B cell (primary cell): ENCODE results near the gene SELENOI. TPM values are rescaled to one million over a fixed set of nuclear protein-coding genes. Genes with fewer than 3 reads are reported as not detected.

ENCODE experiments used
- ATAC-seq: fragments of 200-7000 bp; cut with Tn5 transposase; one replicate; pipeline ENCODE4 v1.10.0; 2021; ENCODE audit warnings: low read depth, mild to moderate bottlenecking, moderate number of reproducible peaks, moderate library complexity
- CTCF ChIA-PET: fragments of 350-600 bp; sonication (Branson Sonifier 250); formaldehyde crosslinking; loops from one replicate; lab custom pipeline; 2021; ENCODE audit warnings: antibody characterized with exemption, inconsistent platforms; lab: Charles Lee
- POLR2A ChIA-PET: fragments of 350-600 bp; sonication (Branson Sonifier 250); formaldehyde crosslinking; loops from one replicate; lab custom pipeline; 2021; ENCODE audit warnings: antibody characterized with exemption; lab: Charles Lee
- DNase-seq: peaks from one replicate; pipeline ENCODE4 v3.0.0; 2013
- H2AFZ ChIP-seq: 2 replicates; pipeline ENCODE4 v1.6.1; 2012; ENCODE audit warnings: mild to moderate bottlenecking, low read depth, low read length; ENCODE audit not compliant: insufficient read depth, poor library complexity, severe bottlenecking
- H3K27ac ChIP-seq, 2 donors: 1 replicate in 1 of 2; 2 replicates in 1 of 2; pipeline ENCODE4 v1.5.1; 2012 to 2013; ENCODE audit warnings: low read length in 2 of 2, mild to moderate bottlenecking in 2 of 2, moderate library complexity in 1 of 2
- H3K27me3 ChIP-seq, 4 experiments: fragments of 200-600 bp in 1 of 4; sonication (generic) in 1 of 4; replicated peaks in 1 of 4; 1 replicate in 2 of 4; 2 replicates in 2 of 4; pipeline versions ENCODE4 v1.6.1 to v1.7.0; 2013 to 2016; ENCODE audit warnings: low read length in 3 of 4, mild to moderate bottlenecking in 2 of 4, mixed read lengths in 1 of 4, moderate library complexity in 1 of 4; ENCODE audit not compliant: insufficient read depth in 4 of 4, control insufficient read depth in 3 of 4; ENCODE audit errors: control extremely low read depth in 1 of 4
- H3K36me3 ChIP-seq, 2 experiments: replicated peaks in 1 of 2; 1 replicate in 1 of 2; 2 replicates in 1 of 2; pipeline versions ENCODE4 v1.6.1 to v1.7.1; 2013; ENCODE audit warnings: low read length in 1 of 2; ENCODE audit not compliant: insufficient read depth in 2 of 2, control insufficient read depth in 1 of 2; ENCODE audit errors: control extremely low read depth in 1 of 2, extremely low read depth in 1 of 2
- H3K4me1 ChIP-seq, 2 donors: fragments of 200-600 bp in 1 of 2; sonication (generic) in 1 of 2; 1 replicate in 1 of 2; 2 replicates in 1 of 2; pipeline versions ENCODE4 v1.5.1 to v1.6.1; 2013 to 2017; ENCODE audit warnings: low read length in 2 of 2; ENCODE audit not compliant: control insufficient read depth in 2 of 2, insufficient read depth in 2 of 2
- H3K4me2 ChIP-seq: replicated peaks from 2 replicates; pipeline ENCODE3; 2012; ENCODE audit warnings: mild to moderate bottlenecking, low read depth, low read length; ENCODE audit not compliant: poor library complexity, severe bottlenecking
- H3K4me3 ChIP-seq, 5 experiments: fragments of 200-600 bp in 1 of 5; sonication (generic) in 1 of 5; 1 replicate in 3 of 5; 2 replicates in 2 of 5; pipeline versions ENCODE4 v1.5.1 to v1.7.0; 2011 to 2016; ENCODE audit warnings: low read length in 4 of 5, mild to moderate bottlenecking in 4 of 5, low read depth in 2 of 5, control low read depth in 1 of 5, moderate library complexity in 1 of 5; ENCODE audit not compliant: insufficient read depth in 1 of 5; ENCODE audit errors: control extremely low read depth in 1 of 5, extremely low read depth in 1 of 5
- H3K79me2 ChIP-seq: fragments of 200-600 bp; sonication (generic); one replicate; pipeline ENCODE4 v1.6.0; 2016; ENCODE audit warnings: low read length; ENCODE audit not compliant: control insufficient read depth, insufficient read depth
- H3K9ac ChIP-seq: fragments of 200-600 bp; sonication (generic); 2 replicates; pipeline ENCODE4 v1.6.1; 2017; ENCODE audit warnings: mild to moderate bottlenecking, low read length, moderate library complexity
- H3K9me3 ChIP-seq, 3 donors: one replicate each; pipeline versions ENCODE4 v1.6.1 to v1.7.1; 2013; ENCODE audit warnings: low read length in 2 of 3; ENCODE audit not compliant: control insufficient read depth in 2 of 3, insufficient read depth in 1 of 3; ENCODE audit errors: control extremely low read depth in 1 of 3
- H4K20me1 ChIP-seq: 2 replicates; pipeline ENCODE4 v1.6.0; 2012; ENCODE audit warnings: mild to moderate bottlenecking, low read length; ENCODE audit not compliant: insufficient read depth, control insufficient read depth, poor library complexity, severe bottlenecking
- H3K27ac Mint-ChIP-seq: one replicate; pipeline ENCODE4 v1.8.0; 2021; ENCODE audit warnings: mixed read lengths
- H3K27me3 Mint-ChIP-seq: one replicate; pipeline ENCODE4 v1.8.0; 2021; ENCODE audit warnings: mixed read lengths
- H3K4me1 Mint-ChIP-seq: one replicate; pipeline ENCODE4 v1.8.0; 2021; ENCODE audit warnings: mixed read lengths
- H3K4me3 Mint-ChIP-seq: one replicate; pipeline ENCODE4 v1.8.0; 2021; ENCODE audit warnings: mixed read lengths
- H3K9me3 Mint-ChIP-seq: one replicate; pipeline ENCODE4 v1.8.0; 2022; ENCODE audit warnings: mixed read lengths; ENCODE audit not compliant: insufficient read depth
- CTCF ChIP-seq: fragments of 200-600 bp; IDR thresholded peaks from one replicate; pipeline ENCODE4 v1.8.0; 2022; ENCODE audit warnings: antibody characterized with exemption, mild to moderate bottlenecking
- EZH2 ChIP-seq: IDR thresholded peaks from 2 replicates; pipeline ENCODE4 v1.6.1; 2012; ENCODE audit warnings: borderline replicate concordance, low read depth, mild to moderate bottlenecking, moderate library complexity, low read length; ENCODE audit not compliant: insufficient read depth, poor library complexity, severe bottlenecking
- WGBS: methylation state at CpG from one replicate; pipeline ENCODE4 v1.1.5; 2013; ENCODE audit warnings: missing lambda C conversion rate; ENCODE audit not compliant: insufficient coverage; 5-methylcytosine and 5-hydroxymethylcytosine counted together
- intact Hi-C: fragments of 100-400 bp; cut with micrococcal nuclease; formaldehyde crosslinking; loops from one replicate; pipeline ENCODE4 v1.10.0; 2022
- polyA plus RNA-seq: library from polyadenylated mRNA; depleted of rRNA; stranded (reverse); fragments of >200 nt; gene quantifications from 2 replicates; pipeline ENCODE4 v1.2.3, GENCODE V29; 2012
- total RNA-seq, 2 donors: library from RNA; stranded (reverse); fragments of 120-200 nt in 1 of 2; gene quantifications; 1 replicate in 1 of 2; 2 replicates in 1 of 2; pipeline versions ENCODE4 v1.2.3 to v1.2.4, GENCODE V29; 2013 to 2022

The SELENOI gene
- total and polyA plus RNA-seq, 2 donors (not counting 1 experiment from before 2014, with no cell fraction given) = 3.4 to 20.1 TPM

- intact Hi-C loops = no loop called here
These were observed 19.4 kb upstream of the SELENOI start for GRCh38 chr2:26326514-26326913.

More at GRCh38 chr2:26326514-26326913, 19.4 kb upstream of the SELENOI start:
- no peak overlapping the region for H3K27ac Mint-ChIP-seq
- DNase-seq (no peak), ATAC-seq (no peak)
- H3K9me3 Mint-ChIP-seq = no peaks in the 10 kb centered on the region
- Histone ChIP-seq H3K4me3 (no peak overlapping the region), H4K20me1 (no peaks in the 10 kb centered on the region), H3K4me2 (no peak overlapping the region), H2AFZ (no peak overlapping the region), H3K4me1 (peaks cover 2 to 5% of the 10 kb centered on the region in 2 donors), H3K9me3 (peaks cover 0 to 2% (median 0%) of the 10 kb centered on the region in 3 donors), H3K27me3 (no peaks in the 10 kb centered on the region), H3K79me2 (no peaks in the 10 kb centered on the region), H3K36me3 (no peaks in the 10 kb centered on the region), H3K9ac (no peak overlapping the region), H3K27ac (no peak overlapping the region)
- ChIA-PET CTCF (interaction anchor here (0.9 to 1.4 kb wide), 3 partner anchors 68 to 238 kb away, joined by 3 to 5 read pairs (median 4); partner anchors contain the start of gene HADHA), POLR2A (no interaction called here)
- no peaks in the 10 kb centered on the region for H3K27me3 Mint-ChIP-seq
- H3K4me3 Mint-ChIP-seq = no peak overlapping the region
- peaks cover 6% of the 10 kb centered on the region for H3K4me1 Mint-ChIP-seq
- WGBS = no CpG with 5 or more reads among the region's 1 CpG
- TF ChIP-seq EZH2 (no peak), CTCF (no peak)
